ENCODE measurements around the gene PRR12. TPM values are rescaled to one million over a fixed set of nuclear protein-coding genes. Genes with fewer than 3 reads are reported as not detected.

Gene PRR12
- total and polyA plus RNA-seq, 2 donors (not counting 1 experiment from before 2014, with no cell fraction given): 8.4 to 70.7 TPM

- Histone ChIP-seq H3K4me2 (replicated peaks; ENCODE audit: low read depth, low read length, poor library complexity, severe bottlenecking) (peak within 1 kb of the TSS; percentile 95), H3K79me2 (ENCODE audit: control insufficient read depth, insufficient read depth, low read length) (peaks cover 43% of the 10 kb centered on the region), H3K9me3 (ENCODE audit: control extremely low read depth in 1 of 3, control insufficient read depth in 2 of 3, insufficient read depth in 1 of 3, low read length in 2 of 3) (peaks cover 0 to 2% (median 0%) of the 10 kb centered on the region in 3 donors), H3K4me3 (ENCODE audit: control extremely low read depth in 1 of 5, extremely low read depth in 1 of 5, insufficient read depth in 1 of 5, low read depth in 2 of 5, low read length in 4 of 5) (peak within 1 kb of the TSS; percentile 61 to 92 (median 87)), H3K4me1 (ENCODE audit: control insufficient read depth in 2 of 2, insufficient read depth in 2 of 2, low read length in 2 of 2) (peaks cover 16 to 23% of the 10 kb centered on the region in 2 donors), H2AFZ (ENCODE audit: insufficient read depth, low read depth, low read length, poor library complexity, severe bottlenecking) (peak within 1 kb of the TSS; percentile 81), H3K27me3 (replicated peaks in 1 of 4; ENCODE audit: control extremely low read depth in 1 of 4, control insufficient read depth in 3 of 4, insufficient read depth in 4 of 4, low read length in 3 of 4) (no peaks in the 10 kb centered on the region), H4K20me1 (ENCODE audit: control insufficient read depth, insufficient read depth, low read length, poor library complexity, severe bottlenecking) (no peaks in the 10 kb centered on the region), H3K27ac (ENCODE audit: low read length in 2 of 2) (peak within 1 kb of the TSS; percentile 5 to 74), H3K9ac (ENCODE audit: low read length) (peak within 1 kb of the TSS; percentile 86), H3K36me3 (replicated peaks in 1 of 2; ENCODE audit: control extremely low read depth in 1 of 2, control insufficient read depth in 1 of 2, extremely low read depth in 1 of 2, insufficient read depth in 2 of 2, low read length in 1 of 2) (peaks cover 0 to 3% of the 10 kb centered on the region in 2 experiments)
- no peaks in the 10 kb centered on the region for H3K9me3 Mint-ChIP-seq (ENCODE audit: insufficient read depth)
- peaks cover 29% of the 10 kb centered on the region for H3K4me1 Mint-ChIP-seq
- ChIA-PET CTCF (interaction anchor here (0.5 to 2.8 kb wide), 12 partner anchors 10 to 466 kb away, joined by 3 to 28 read pairs (median 4); partner anchors contain the start of genes PRMT1 and PRR12), POLR2A (interaction anchor here (0.8 to 2.4 kb wide), 10 partner anchors 10 to 129 kb away, joined by 3 to 26 read pairs (median 7); partner anchors contain the start of genes ALDH16A1, BCL2L12, IRF3 and PIH1D1)
- ATAC-seq (ENCODE audit: low read depth) (no peak), DNase-seq (no peak)
- H3K4me3 Mint-ChIP-seq: peak within 1 kb of the TSS; percentile 89
- H3K27me3 Mint-ChIP-seq: no peaks in the 10 kb centered on the region
- TF ChIP-seq EZH2 (IDR thresholded peaks at IDR 0.05; ENCODE audit: borderline replicate concordance, insufficient read depth, low read depth, low read length, poor library complexity, severe bottlenecking) (no peak), CTCF (IDR thresholded peaks at IDR 0.05) (no peak)
- intact Hi-C loops (cut with micrococcal nuclease): loop anchor here (10.0 kb wide), 1 partner anchor 444 kb away; the partner anchor contains the start of genes VRK3 and ZNF473
- 69% methylated on average over 5 of the region's 15 CpGs for WGBS (ENCODE audit: insufficient coverage)
- H3K27ac Mint-ChIP-seq: peak within 1 kb of the TSS; percentile 88
Observed at GRCh38 chr19:49581007-49581508, 9.9 kb upstream of the PRR12 start, which contains the start of gene PRRG2. Gene PRRG2, plus strand, starts transcription at chr19:49581316. Its CDS starts 1,904 bp downstream, at chr19:49583220.

- 85% methylated on average over 2 of the region's 2 CpGs for WGBS (ENCODE audit: insufficient coverage)
- no peaks in the 10 kb centered on the region for H3K27me3 Mint-ChIP-seq
- Histone ChIP-seq H3K4me3 (ENCODE audit: control extremely low read depth in 1 of 5, extremely low read depth in 1 of 5, insufficient read depth in 1 of 5, low read depth in 2 of 5, low read length in 4 of 5) (no peak overlapping the region), H3K4me2 (replicated peaks; ENCODE audit: low read depth, low read length, poor library complexity, severe bottlenecking) (no peak overlapping the region), H3K36me3 (replicated peaks in 1 of 2; ENCODE audit: control extremely low read depth in 1 of 2, control insufficient read depth in 1 of 2, extremely low read depth in 1 of 2, insufficient read depth in 2 of 2, low read length in 1 of 2) (no peaks in the 10 kb centered on the region), H3K4me1 (ENCODE audit: control insufficient read depth in 2 of 2, insufficient read depth in 2 of 2, low read length in 2 of 2) (peaks cover 16 to 23% of the 10 kb centered on the region in 2 donors), H3K9me3 (ENCODE audit: control extremely low read depth in 1 of 3, control insufficient read depth in 2 of 3, insufficient read depth in 1 of 3, low read length in 2 of 3) (peaks cover 0 to 2% (median 0%) of the 10 kb centered on the region in 3 donors), H3K9ac (ENCODE audit: low read length) (no peak overlapping the region), H2AFZ (ENCODE audit: insufficient read depth, low read depth, low read length, poor library complexity, severe bottlenecking) (no peak overlapping the region), H3K27ac (ENCODE audit: low read length in 2 of 2) (no peak overlapping the region), H4K20me1 (ENCODE audit: control insufficient read depth, insufficient read depth, low read length, poor library complexity, severe bottlenecking) (no peaks in the 10 kb centered on the region), H3K27me3 (replicated peaks in 1 of 4; ENCODE audit: control extremely low read depth in 1 of 4, control insufficient read depth in 3 of 4, insufficient read depth in 4 of 4, low read length in 3 of 4) (no peaks in the 10 kb centered on the region), H3K79me2 (ENCODE audit: control insufficient read depth, insufficient read depth, low read length) (peaks cover 21% of the 10 kb centered on the region)
- no peak overlapping the region for H3K27ac Mint-ChIP-seq
- ChIA-PET CTCF (interaction anchor here (0.6 to 0.9 kb wide), 2 partner anchors 12 to 1249 kb away, joined by 3 read pairs; no protein-coding TSS in a partner anchor), POLR2A (no interaction called here)
- ATAC-seq (ENCODE audit: low read depth) (no peak), DNase-seq (no peak)
- no peaks in the 10 kb centered on the region for H3K9me3 Mint-ChIP-seq (ENCODE audit: insufficient read depth)
- peaks cover 20% of the 10 kb centered on the region for H3K4me1 Mint-ChIP-seq
- TF ChIP-seq CTCF (IDR thresholded peaks at IDR 0.05) (no peak), EZH2 (IDR thresholded peaks at IDR 0.05; ENCODE audit: borderline replicate concordance, insufficient read depth, low read depth, low read length, poor library complexity, severe bottlenecking) (no peak)
- intact Hi-C loops (cut with micrococcal nuclease): loop anchor here (10.0 kb wide), 1 partner anchor 442 kb away; the partner anchor contains the start of genes VRK3 and ZNF473
- no peak overlapping the region for H3K4me3 Mint-ChIP-seq
Observed at GRCh38 chr19:49583239-49583638, 7.7 kb upstream of the PRR12 start.
